GM12872 (cell line): ENCODE results near the gene SLMAP.

Experiments
- CTCF ChIP-seq: IDR thresholded peaks from 3 replicates; pipeline ENCODE4 v1.5.1; 2011; ENCODE audit warnings: low read depth, mild to moderate bottlenecking, low read length, moderate library complexity; ENCODE audit not compliant: insufficient read depth

Gene SLMAP

GRCh38 chr3:57752307-57752706, 3.8 kb upstream of the SLMAP start:
- no peak for TF ChIP-seq CTCF

GRCh38 chr3:57753016-57753415, 3.1 kb upstream of the SLMAP start:
- no peak for TF ChIP-seq CTCF

GRCh38 chr3:57755368-57755675, 787 bp upstream of the SLMAP start:
- peak; percentile 37; the same call in 2 of the 3 replicates for TF ChIP-seq CTCF

GRCh38 chr3:57756528-57757401, 656 bp downstream of the SLMAP start:
- no peak for TF ChIP-seq CTCF

GRCh38 chr3:57757642-57758297, 1.7 kb downstream of the SLMAP start:
- no peak for TF ChIP-seq CTCF

- no peak for TF ChIP-seq CTCF
These were observed 2.6 kb downstream of the SLMAP start for GRCh38 chr3:57758686-57759085.

GRCh38 chr3:57764794-57765193, 8.7 kb downstream of the SLMAP start:
- TF ChIP-seq CTCF: no peak
